Activated CD4-positive, alpha-beta T cell treated with anti-CD3 and anti-CD28 coated beads, Interleukin-2, Interleukin-4, amounts not matched to agents 100 ng/mL and 50 ng/mL, durations not matched to agents 16 hours and 8 hours (primary cell): ENCODE results near the gene EYA4.

Source experiments
- DNase-seq: peaks from one replicate; pipeline ENCODE4 v3.0.0-alpha.2; 2020; ENCODE audit warnings: low spot score

Gene EYA4

DNA sequence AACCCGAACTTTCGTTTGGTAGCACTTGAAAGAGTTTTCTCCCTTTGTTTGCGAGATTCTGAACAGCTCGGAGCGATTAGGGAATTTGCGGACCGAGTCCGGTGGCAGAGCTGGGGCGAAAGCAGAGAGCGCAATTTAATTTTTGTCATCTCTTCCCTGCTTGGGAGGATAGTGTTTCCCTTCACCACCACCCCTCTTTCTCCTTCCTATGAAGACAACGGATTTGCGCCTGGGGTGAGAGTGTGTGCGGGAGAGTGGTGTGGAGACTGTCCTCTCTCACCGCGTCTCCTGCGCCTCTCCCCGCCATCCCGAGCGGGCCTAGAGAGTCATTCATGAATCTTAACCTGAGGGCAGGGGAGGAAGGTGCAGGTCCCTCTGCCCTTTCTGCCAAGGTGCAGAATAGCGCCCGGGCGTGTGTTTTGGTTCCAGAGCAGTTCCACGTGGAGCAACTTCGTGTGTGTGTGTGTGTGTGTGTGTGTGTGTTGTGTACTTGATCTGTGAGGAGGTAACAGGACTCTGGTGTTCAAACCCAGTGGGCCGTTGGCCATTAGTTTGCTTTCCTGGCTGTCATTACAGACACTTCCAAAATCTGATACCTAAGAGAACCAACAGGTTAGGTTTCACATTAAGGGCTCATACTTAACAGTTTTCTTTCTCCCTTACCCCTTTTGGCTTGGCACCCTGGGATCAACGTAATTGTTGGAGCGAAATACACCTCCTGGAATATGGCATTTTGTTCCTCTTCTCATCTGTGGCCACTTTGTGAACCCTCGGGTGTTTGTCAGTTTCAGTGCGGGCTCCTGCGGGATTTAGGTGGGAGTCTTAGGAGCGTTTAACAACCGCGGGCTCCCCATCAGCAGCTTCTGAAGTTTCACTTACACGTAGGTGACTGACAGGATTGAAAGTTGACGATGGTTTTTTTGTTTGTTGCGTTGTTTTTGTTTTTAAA lies 1.8 kb downstream of the EYA4 start:
- DNase-seq = no peak

DNA sequence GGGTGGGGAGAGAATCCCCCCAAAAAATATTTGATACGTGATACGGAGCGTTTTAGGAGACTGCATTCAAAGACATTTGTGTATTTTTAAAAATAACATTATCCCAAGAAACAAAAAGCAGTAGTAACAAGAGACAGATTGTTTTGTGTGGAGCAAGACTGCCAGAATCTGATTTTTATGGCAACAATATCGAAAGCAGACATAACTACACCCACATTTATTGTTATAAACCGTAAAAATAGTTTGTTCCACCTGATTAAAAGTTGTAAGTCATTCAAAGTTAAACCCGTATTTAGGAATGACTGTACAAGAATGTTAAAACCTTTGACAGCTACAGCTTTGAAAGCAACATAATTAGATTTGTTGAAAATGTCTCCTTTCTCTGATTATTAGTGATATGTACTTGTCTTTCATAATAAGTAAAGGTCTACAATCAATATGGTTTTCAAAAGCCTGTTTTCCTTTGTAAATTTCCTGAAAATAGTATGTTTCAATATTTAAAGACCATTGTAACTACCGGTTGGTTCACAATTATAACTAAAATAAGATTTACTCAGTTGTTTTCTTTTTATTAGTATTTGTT lies 2.7 kb downstream of the EYA4 start:
- DNase-seq = no peak

DNA sequence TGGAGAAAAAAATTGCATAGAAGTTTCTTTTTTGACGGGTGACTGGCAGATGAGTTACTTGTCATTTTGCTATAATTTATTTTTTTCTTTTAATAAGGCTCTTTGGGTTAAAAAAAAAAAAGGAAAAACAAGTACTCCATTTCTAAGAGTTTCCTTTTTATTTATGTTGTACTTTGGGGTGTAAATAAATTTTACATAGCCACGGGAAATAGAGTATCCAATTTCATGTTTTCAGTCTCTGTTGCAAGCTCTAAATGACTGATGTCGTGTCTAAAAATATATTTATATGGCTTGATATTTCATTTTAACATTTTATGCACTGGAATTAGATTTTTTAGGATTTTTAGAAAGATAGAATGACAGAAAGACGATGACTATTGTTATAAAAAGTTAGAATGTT lies 3.4 kb downstream of the EYA4 start:
- no peak for DNase-seq

DNA sequence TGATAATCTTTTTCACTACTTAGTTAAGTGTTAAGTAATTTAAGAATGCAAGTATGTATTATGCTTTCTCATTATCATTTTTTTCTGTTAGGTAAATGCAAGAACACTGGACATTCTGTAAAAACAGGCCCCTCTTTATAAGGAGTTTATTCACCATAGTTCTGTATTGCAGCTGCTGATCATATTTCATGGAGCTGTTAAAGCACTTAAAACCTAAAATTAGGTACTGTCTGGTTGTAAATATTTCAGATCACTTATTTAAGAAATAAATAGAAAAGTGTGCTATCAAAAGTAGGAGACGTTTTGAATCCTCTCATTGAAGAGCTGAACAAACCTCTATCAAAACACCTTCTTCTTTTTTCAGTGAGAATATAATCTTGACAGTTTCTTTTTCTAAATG lies 3.9 kb downstream of the EYA4 start:
- no peak for DNase-seq

DNA sequence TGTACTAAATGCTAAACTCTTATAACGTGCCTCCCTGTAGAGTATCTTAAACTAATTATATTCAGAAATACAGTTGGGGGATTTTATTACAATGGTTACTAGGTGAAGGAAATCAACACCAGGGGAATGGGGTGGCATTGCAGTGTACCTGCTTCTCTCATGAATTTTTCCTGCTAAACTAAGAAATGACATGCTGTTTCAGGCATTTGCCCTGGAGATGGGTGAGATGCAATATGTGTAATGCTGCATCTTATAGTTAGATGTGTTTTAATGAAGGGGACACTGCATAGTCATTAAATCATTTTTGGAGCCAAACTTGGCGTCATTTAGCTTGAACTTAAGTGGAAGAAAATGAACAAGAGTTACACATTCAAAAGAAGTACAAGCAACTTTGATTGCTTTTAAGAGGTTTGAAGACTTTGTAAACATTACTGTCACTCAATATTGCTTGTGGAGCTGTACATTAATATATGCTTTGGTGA lies 4.3 kb downstream of the EYA4 start:
- no peak for DNase-seq

DNA sequence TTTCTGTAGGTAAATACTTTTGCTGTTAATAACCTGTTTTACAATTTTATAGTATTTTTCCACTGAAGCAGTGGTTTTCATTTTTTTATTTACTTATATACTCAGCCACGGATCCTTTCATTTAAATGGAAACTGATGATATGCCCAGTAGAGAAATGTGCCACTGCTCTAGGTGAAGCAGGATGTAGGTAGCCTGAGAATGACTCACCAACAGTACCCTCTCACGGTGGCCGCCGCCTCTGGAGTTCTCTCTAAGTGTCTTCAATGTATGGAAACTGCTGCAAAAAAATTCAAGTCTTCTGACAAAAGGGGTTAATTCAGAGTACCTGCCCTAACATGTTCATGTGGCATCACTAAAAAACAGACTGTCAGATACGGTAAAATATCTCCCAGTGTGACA lies 6.4 kb downstream of the EYA4 start:
- DNase-seq = no peak

DNA sequence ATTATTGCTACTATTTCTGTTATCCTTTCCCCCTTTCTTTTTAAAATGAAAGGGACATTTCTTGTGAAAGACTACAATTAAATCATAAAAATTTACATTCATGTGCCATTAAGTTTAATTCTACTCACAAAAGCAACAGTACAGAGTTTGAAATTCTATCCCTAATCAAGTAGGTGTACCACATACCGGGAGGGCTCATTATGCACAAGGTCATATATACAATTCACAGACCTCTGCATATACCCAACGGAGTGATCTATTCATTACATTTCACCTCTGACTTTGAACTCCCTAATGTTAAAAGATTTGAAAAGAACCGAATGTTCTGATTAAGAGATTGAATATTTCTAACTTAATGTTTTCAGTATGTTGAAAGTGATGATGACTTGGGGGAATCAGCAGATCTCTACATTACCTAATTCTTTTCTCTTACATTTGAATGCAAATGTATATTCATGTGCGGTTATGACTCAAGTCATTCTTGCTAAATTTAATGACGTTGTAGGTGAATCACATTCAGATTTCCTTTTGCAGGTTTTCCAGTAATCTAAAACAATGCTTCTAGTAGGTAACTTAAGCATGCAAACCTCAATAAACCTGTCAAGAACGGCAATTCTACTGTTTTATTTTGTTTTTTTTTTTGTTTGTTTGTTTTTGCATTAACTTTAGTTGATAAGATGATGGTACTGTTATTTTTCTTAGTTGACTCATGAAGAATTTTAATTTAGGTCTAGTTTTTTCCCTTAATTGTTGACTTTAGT lies 7.3 kb downstream of the EYA4 start:
- DNase-seq = no peak

DNA sequence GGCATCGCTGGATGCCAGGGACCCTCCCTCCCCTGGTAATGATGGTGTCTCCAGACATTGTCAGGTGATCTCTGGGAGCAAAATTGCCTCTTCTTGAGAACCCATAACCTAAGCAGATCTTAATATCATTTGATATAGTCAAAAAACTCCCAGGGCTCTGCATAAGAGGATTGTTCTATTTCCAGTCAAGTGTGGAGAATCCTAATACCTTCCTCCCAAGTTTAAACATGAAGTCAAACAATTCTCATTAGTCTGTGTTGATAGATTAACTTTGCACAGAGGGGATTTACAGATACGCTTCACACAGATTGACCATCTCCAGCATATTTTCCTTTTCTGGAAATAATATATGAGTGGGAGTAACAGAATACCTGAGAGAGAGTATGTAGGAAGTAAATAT lies 10.5 kb downstream of the EYA4 start:
- no peak for DNase-seq

DNA sequence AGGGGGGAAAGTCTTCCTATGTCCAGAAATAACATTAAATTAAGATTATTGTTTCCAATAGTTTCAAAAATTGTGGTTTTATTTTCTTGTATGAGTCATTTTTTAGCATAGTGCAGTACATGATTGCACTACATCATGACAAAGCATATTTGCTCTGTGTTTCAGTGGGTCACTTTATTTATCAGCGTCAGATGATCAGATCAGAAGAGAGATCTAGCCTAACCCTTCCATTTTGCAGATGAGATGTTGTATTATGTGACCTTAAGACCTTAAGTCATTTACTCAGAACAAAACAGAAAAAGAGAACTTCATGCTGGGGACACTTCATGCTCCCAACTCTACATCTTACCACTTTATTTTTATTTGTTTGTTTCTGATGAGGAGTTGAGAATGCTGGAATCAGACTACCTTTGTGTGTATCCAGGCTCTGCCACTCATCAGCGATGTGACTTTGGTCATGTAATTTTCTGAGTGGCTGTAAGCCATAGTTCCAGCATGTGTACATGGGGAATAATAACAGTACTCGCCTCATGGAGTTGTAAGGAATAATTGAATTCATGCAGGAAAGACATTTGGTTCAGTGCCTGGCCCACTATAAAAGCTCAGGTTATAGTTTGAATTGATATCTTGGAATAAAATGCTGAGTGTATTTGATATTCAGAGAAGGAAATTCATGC lies 13.5 kb downstream of the EYA4 start:
- DNase-seq = no peak

DNA sequence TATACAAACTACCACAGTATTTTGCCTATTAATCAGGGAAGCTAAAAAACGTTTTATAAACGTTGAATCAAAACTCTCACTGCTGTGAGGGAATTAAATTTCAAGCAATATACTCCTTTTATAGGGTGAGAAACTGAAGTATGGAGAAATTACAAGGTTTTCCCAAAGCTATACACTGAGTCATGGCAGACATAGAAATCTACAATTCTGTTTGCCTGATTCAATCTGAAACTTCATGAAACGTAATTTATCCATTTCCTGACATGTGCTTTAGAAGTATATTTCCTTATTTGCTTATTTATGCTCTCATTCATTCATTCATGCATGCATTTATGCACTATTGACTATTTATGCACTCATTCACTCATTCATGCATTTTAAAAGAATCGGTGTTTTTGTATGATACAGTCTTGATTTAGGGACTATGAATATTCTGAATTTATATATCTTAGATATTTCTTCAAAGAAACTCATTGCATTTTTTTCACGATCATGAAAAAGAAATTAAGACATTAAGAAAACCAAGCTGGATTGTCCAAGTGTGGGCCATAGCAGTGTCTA lies 16.5 kb downstream of the EYA4 start:
- DNase-seq = no peak

DNA sequence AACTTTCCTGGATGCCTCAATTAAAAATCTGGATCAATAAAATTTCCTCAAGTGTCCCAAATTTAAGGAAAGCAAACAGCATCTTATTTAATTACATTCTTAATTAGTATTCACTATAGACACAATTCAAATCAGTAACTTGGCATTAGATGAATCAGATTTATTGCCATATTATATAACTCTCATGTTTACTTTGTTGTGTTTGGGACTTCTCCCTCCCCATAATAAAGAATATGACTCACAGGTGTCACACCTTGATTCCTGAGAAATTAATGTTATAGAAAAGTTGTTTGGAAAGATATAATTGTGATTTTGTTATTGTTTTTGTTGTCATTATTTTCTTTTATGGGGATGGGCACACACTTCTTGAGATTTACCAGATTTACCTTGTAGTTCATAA lies 18.4 kb downstream of the EYA4 start:
- no peak for DNase-seq

DNA sequence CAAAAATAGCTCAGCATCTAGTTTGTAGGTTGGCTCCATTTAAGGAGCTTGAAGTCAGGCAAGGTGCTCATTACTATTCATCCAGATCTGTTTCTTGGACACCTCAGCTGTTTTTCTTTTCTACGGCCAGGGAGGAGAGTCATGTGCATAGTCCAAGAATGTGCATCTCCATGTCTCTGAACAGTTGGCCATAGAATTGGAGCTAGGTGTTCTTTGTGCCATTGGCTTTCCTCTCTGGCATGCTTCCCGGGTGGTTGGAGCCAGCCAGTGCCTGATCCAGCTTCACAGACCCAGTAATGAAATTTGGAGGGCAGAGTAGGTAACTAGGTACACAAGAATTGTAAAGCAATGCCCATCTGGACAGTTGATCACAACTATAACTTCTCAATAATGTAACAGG lies 21.6 kb downstream of the EYA4 start:
- DNase-seq = no peak

DNA sequence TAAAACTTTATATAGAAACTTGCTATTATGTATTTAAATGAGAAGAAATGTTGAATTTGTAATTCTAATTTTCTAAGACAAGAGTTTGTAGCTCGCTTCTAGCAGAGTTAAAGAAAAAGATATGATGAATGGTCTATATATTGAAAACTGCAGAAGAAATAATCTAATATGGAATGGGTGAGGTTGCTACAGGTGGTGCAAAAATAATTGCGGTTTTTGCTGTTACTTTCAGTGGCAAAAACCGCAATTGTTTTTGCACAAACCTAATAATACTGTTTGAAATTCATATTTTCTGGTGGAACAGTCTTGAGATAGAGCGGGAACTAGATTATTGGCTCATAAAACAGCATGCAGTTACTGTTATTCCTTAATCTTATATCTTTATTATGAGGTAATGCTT lies 23.9 kb downstream of the EYA4 start:
- DNase-seq = no peak

DNA sequence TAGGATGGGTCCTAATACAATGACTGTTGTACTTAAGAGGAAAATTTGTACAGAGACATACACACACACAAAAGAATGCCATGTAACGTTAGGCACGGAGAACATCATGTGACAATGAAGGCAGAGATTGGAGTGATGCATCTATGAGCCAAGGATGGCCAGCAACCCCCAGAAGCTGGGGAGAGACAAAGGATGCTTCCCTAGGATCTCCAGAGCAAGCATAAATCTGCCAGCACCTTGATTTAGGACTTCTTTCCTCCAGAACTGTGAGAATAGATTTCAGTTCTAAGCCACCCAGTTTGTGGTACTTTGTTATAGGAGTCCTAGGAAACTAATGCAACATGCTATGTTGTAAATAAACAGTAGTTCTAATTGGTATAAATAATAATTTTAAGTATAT lies 25.0 kb downstream of the EYA4 start:
- no peak for DNase-seq

DNA sequence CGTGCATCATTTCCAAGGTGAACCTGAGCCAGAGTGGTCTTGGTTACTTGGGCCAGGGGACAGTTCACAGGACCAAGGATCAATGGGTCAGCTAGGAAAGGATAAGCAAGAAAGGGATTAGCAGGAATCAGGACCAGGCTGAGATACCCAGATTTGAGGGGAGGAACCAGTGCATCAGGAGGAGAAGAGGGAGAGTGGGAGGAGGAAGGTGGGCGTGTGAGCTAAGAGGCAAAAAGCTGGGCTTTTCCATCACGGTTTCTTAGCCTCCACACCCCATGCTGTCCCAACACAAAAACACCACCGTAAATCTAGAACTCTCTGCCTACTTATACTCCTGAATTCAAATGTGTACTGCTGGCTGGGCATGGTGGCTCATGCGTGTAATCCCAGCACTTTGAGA lies 27.5 kb downstream of the EYA4 start:
- DNase-seq = no peak

DNA sequence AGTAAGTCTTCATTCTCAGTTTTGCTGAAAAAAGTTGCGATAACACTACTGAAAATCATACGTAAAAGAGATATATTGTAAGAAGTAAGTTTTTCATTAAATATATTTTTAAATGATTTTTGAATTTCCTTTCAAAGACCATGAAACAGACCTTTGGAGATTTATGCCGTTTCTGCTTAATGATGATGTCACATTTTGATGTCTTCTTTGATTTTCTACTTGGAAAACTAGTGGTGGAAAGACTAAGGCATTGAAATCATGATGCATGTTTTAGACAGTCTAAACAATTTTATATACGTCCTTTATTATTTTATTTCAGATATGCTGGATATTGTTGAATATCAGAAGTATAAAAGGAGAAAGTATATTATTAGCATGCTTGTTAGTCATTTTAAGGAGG lies 33.7 kb downstream of the EYA4 start:
- no peak for DNase-seq

DNA sequence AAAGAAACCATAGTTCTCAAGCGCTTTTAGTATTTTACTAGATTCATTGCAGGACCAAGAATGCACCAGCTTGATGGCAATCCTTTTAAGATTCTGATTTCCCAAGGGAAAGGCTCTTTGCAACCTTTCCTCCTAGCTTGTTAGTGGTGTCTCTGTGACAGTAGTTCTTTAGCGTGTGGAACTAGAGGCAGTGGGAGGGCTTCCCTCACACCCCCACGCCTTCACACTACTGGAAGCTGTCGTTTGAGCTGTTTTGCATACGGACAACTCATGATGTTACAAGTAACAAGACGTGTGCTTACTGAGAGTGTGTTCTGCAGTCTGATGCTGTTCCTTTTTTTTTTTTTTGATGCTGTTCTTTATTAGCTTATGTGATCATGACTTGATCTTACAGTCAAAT lies 34.1 kb downstream of the EYA4 start:
- DNase-seq = no peak

DNA sequence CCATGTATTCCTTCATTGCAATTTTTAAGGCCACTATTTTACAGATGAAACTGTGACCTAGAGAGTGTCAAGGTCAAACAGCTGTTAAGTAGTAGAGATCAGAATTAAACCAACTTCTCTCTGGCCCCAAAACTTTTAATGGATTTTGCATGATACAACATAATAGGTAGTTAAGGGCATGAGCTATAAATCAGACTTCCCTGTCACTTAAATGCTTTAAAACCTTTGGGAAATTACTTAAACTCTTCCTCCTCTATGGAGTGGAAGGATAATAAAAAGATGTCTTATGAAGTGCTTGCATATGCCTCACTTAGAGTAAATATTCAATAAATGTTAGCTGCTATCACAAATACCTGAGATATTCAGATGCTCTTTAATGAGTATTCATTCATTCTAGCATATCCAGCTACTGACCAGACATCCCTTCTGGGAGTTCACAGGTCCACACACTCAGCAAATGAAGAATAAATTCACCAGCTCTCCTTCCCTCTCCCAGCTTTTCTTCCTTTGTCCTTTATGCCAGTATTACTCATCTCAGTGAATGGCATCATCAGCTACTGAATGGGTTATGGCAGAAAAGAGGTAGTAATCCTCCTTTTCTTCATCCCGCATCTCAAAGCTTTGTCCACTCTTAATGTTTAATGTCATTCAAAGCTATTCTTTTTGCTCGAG lies 36.2 kb downstream of the EYA4 start:
- no peak for DNase-seq

DNA sequence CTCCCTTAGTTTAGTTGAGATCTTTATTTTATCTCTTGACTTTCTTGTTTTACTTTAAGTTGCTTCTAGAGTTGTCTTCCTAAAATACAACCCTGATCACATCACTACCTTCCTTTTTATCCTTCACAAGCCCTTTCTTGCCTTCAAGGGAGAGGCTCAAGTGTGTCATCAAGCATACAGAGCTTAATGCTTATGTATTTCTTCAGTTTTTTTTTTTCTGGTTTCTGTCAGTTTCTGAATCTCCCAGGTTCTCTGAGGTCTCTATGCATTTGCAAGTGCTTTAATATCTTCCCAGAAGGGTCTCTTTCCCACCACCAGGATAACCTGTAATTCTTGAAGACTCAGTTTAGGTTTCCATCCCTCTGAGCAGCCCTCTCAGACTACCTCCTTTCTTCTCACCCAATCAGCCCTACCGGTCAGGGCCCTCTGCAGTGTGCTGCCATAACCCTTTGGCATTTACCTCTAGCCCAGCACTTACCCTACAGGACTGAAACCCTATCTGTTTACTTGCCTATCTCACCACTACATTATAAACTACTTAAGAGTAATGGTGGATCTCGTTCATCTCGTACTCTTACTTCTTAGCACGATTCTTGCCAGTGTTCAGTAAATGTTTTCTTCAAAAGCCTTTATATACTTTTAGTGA lies 36.9 kb downstream of the EYA4 start:
- no peak for DNase-seq

DNA sequence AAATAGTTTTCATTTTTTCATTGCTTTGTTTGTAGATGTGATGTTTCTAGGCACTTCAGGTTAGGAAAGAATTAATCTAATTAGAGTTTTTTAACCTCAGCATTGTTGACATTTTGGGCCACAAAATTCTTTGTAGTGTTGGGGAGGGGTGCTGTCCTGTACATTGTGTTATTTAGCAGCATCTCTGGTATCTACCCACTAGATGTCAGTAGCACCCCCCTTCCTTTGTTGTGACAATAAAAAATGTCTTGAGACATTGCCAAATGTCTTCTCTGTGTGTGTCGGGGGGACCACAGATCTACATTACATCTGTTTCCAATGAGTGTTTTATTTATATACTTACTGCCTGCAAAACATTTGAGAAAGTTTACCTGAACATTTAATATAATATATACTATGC lies 45.6 kb downstream of the EYA4 start:
- peak; percentile 0 for DNase-seq

DNA sequence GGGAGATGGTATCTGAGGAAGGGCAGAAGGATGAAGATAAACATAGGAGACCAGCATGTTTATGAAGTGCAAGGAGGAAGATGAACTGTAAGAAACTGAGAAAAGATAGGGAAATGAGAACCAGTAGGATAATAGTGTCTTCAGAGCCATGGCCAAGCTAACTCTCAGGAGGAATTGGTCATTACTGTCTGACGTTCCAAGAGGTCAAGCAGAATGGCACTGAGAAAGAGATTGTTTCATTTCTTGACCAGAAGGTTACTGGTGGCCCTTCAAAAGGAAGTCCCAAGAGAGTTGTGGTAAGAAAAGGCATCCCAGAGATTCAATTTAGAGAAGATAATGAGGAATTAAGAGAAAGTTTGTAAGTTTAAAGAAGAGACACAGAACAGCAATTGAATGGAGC lies 47.5 kb downstream of the EYA4 start:
- no peak for DNase-seq
